ENCODE results near the gene WNT8A.

GRCh38 chr5:138035605-138036537 lies 48.0 kb upstream of the WNT8A start:
- TF ChIP-seq RARB (CRISPR knock-in tag; IDR thresholded peaks at IDR 0.05): no peak
- no peak for TF ChIP-seq ARNTL (CRISPR knock-in tag; IDR thresholded peaks at IDR 0.05; ENCODE audit: borderline replicate concordance, low read depth)

All from SK-N-SH treated with all-trans-retinoic acid at 6 μM for 48 hours (cell line).